Transverse colon (tissue), 3 donors: ENCODE results near the gene DNPEP.

ENCODE experiments used
- CTCF ChIP-seq, 5 experiments: fragments of 200-600 bp in 3 of 5; fragments of 450-650 bp in 2 of 5; sonication (generic) in 3 of 5; IDR thresholded peaks; 1 replicate in 2 of 5; 2 replicates in 3 of 5; pipeline ENCODE4 v1.5.1; 2016 to 2017; ENCODE audit warnings: antibody characterized with exemption in 5 of 5, inconsistent platforms in 3 of 5, mild to moderate bottlenecking in 2 of 5, moderate library complexity in 1 of 5
- EP300 ChIP-seq: sonication (generic); formaldehyde crosslinking; IDR thresholded peaks from one replicate; pipeline ENCODE4 v1.6.1; 2017; ENCODE audit warnings: antibody characterized with exemption, low read depth
- POLR2A ChIP-seq: fragments of 450-650 bp; IDR thresholded peaks from one replicate; pipeline ENCODE4 v1.6.1; 2016; ENCODE audit warnings: antibody characterized with exemption, mild to moderate bottlenecking, moderate library complexity

GRCh38 chr2:219414857-219415256 is 27.1 kb upstream of the DNPEP start:
- no peak for TF ChIP-seq EP300
- TF ChIP-seq POLR2A = no peak
- no peak for TF ChIP-seq CTCF (IDR thresholded peaks at IDR 0.05)
